AG09309 (cell line): ENCODE measurements around the gene ROR2.

ENCODE experiments used
- DNase-seq: peaks from one replicate; pipeline ENCODE4 v3.0.0-alpha.2; 2010; ENCODE audit warnings: low read depth
- H3K4me3 ChIP-seq: 2 replicates; pipeline ENCODE4 v1.5.1; 2011; ENCODE audit warnings: mild to moderate bottlenecking, low read depth, low read length, moderate library complexity; ENCODE audit not compliant: control insufficient read depth
- TF ChIP-seq, protein P1 (sequence below): IDR thresholded peaks from 2 replicates; pipeline ENCODE4 v1.5.1; 2011; ENCODE audit warnings: mild to moderate bottlenecking, low read depth, low read length, inconsistent platforms; ENCODE audit not compliant: insufficient read depth, control insufficient read depth; ENCODE audit errors: missing control alignments

The ROR2 gene

DNA sequence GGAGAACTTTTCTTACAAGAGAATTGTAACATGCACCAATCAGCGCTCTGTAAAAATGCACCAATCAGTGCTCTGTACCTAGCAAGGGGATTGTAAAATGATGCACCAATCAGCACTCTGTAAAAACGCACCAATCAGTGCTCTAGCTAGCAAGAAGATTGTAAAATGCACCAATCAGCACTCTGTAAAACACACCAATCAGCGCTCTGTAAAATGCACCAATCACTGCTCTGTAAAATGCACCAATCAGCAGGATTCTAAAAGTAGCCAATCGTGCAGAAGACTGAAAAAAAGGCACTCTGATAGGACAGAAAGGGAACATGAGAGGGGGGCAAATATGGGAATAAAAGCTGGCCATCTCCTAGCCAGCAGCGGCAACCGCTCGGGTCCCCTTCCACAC, 233.2 kb downstream of the ROR2 start:
- TF ChIP-seq, protein P1, sequence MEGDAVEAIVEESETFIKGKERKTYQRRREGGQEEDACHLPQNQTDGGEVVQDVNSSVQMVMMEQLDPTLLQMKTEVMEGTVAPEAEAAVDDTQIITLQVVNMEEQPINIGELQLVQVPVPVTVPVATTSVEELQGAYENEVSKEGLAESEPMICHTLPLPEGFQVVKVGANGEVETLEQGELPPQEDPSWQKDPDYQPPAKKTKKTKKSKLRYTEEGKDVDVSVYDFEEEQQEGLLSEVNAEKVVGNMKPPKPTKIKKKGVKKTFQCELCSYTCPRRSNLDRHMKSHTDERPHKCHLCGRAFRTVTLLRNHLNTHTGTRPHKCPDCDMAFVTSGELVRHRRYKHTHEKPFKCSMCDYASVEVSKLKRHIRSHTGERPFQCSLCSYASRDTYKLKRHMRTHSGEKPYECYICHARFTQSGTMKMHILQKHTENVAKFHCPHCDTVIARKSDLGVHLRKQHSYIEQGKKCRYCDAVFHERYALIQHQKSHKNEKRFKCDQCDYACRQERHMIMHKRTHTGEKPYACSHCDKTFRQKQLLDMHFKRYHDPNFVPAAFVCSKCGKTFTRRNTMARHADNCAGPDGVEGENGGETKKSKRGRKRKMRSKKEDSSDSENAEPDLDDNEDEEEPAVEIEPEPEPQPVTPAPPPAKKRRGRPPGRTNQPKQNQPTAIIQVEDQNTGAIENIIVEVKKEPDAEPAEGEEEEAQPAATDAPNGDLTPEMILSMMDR: no peak
- no peak for DNase-seq
- H3K4me3 ChIP-seq: no peak overlapping the region

DNA sequence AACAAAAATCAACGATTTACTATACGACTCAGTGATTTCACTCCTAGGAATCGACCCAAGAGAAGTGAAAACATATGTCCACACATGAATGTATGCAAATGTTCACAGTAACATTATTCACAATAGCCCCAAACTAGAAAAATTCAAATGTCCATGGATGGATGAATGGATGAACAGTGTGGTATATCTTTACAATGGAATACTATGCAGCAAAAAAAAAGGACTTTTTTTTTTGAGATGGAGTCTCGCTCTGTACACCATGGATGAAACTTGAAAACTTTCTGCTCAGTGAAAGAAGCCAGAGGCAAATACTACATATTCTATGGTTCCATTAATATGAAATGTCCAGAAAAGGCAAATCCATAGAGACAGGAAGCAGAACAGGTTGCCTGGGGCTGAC, 233.8 kb downstream of the ROR2 start:
- H3K4me3 ChIP-seq: no peak overlapping the region
- no peak for DNase-seq
- TF ChIP-seq, protein P1: no peak

DNA sequence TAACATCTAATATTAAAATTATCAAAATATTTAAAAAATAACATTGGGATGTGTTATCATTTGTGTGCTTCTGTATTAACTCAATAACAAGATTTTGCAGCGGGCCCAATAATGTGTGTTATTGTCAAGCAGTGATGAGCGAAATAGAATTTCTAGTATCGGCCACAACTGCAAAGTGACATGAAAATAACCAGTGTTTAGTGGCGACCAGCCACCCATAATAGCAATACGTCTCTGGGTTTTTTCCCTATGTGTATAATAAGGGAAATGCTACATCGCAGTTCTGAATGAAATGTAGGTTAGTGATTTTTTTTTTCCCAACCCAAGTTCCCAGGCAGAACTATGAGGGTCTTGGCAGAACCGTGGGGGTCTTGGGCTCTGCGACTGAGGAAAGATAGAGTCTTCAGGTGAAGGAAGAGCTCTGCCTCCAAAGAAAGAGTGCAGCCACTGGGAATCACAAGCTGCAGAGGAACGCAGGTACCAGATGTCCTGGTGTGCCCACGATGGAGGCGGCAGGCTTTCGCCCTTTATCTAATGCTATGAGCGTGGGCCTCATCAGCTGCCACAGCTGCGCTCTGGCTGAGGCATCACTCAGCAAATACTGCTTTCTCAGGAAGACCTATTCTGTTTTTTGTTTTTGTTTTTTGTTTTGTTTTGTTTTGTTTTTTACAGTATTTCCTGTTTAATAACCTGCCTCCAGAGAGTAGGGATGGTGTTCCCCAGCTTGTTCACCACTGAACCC, 235.0 kb downstream of the ROR2 start:
- peak overlapping the region; percentile 49; the same call in 1 of the 2 replicates for H3K4me3 ChIP-seq
- TF ChIP-seq, protein P1: no peak
- no peak for DNase-seq

DNA sequence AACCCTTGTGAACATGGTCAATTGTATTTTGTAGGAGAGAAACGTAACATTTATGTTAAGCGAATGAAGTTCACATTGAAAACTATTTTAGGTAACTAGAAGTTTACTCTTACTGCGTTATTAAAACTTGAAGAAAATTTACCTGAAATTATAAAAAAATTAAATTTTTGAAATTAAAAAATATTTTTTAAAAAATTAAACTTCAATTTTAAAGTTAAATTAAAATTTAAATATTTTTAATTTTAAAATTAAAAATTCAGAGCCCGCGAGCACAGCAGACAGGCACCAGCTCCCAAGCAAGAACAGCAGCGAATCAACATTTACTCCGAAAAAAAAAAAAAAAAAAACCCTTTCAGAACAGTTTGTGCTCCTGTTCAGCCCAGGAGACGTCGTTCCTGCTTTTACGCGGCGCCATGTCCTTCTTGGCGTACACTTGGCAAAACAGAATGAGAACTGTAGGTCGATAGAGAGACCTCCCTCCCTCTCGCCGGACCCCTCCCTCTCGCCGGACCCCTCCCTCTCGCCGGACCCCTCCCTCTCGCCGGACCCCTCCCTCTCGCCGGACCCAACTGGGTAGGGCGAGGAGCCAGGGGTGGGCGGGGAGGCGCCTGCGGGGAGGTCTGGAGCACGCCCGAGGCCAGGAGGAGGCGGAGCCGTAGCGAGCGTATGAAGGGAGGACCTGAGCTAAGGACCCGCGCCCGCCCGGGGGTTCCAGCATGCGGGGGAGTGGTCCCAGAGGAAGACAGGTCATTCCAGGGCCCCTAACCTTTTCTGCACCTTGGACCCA, 235.8 kb downstream of the ROR2 start:
- TF ChIP-seq, protein P1: no peak
- H3K4me3 ChIP-seq: peak overlapping the region; percentile 49
- DNase-seq: no peak

DNA sequence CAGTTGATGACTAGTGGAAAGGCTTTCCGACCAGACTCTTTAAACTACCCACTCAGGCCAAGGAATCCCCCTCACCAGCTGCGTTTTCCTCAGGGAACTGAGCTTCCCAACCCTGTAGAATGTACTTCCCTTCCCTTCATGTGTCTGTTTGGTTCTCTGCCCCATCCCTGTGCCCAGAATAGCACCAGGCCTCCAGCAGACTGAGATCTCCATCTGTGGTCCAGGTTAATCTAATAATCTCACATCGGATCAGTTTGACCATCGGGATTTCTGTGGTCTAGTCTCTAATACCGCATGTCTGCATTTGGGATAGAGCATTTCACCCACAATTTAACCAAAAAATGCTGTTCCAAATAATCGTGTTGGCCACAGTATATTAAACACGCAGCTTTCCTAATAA, 237.2 kb downstream of the ROR2 start:
- no peak for DNase-seq
- H3K4me3 ChIP-seq: no peak overlapping the region
- TF ChIP-seq, protein P1: no peak

DNA sequence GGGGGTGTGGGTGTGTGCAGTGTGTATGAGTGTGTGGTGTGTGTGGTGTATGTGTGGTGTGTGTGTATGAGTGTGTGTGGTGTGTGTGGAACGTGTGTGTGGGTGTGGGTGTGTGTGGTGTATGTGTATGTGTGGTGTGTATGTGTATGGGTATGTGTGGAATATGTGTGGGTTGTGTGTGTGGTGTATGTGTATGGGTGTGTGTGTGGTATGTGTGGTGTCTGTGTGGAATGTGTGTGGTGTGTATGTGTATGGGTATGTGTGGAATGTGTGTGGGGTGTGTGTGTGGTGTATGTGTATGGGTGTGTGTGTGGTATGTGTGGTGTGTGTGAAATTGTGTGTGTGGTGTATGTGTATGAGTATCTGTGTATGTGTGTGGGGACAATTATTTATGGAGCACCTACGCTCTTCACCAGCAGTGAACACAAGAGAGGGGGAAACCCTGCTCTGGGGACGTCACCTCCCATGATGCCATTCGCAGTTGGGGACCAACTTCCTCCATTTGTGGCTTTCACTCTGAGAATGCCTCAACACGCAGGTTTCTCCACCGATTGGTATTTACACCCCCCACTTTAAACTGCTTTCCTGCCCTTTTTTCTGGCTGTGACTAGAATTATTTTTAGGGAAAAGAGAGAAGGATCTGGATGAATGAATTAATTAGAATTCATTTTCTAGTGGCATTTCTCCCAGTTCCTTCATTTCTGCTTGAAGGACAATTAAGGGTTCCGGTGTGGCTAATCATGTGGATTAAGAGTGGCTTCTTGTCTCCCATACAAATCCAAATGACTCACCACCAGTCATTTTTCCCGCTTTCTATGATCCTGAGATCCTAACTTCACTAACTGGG, 238.1 kb downstream of the ROR2 start:
- no peak for DNase-seq
- TF ChIP-seq, protein P1: no peak
- H3K4me3 ChIP-seq: no peak overlapping the region
